Large intestine (tissue), 3 donors: Measurements from ENCODE around the gene STIM2. TPM values are rescaled to one million over a fixed set of nuclear protein-coding genes. Genes with fewer than 3 reads are reported as not detected.
"Not testable (repeated sequence)": the region's sequence is repeated elsewhere in the genome, so short reads cannot be mapped to it uniquely, and the experiment has no call there.

ENCODE experiments used
- DNase-seq, 2 donors: peaks; one replicate each; pipeline versions ENCODE4 v3.0.0 to v3.0.0-alpha.2; 2013
- H3K27ac ChIP-seq: one replicate; pipeline ENCODE4 v1.5.1; 2013; ENCODE audit warnings: low read length
- H3K27me3 ChIP-seq: 2 replicates; pipeline ENCODE4 v1.6.1; 2013; ENCODE audit warnings: low read length; ENCODE audit not compliant: control insufficient read depth, insufficient read depth
- H3K36me3 ChIP-seq: 2 replicates; pipeline ENCODE4 v1.6.1; 2013; ENCODE audit warnings: low read length; ENCODE audit not compliant: control insufficient read depth, insufficient read depth
- H3K4me1 ChIP-seq: one replicate; pipeline ENCODE4 v1.6.1; 2013; ENCODE audit warnings: low read length; ENCODE audit not compliant: control insufficient read depth, insufficient read depth
- H3K4me3 ChIP-seq: one replicate; pipeline ENCODE4 v1.5.1; 2013; ENCODE audit warnings: low read length
- H3K9me3 ChIP-seq: one replicate; pipeline ENCODE4 v1.6.1; 2013; ENCODE audit warnings: mild to moderate bottlenecking, low read depth, low read length, moderate library complexity; ENCODE audit not compliant: control insufficient read depth
- WGBS: methylation state at CpG from one replicate; pipeline ENCODE4 v1.1.5; 2013; ENCODE audit warnings: low lambda C conversion rate; ENCODE audit not compliant: insufficient coverage; 5-methylcytosine and 5-hydroxymethylcytosine counted together
- polyA plus RNA-seq: library from polyadenylated mRNA; unstranded; fragments of 120-200 nt; gene quantifications from one replicate; pipeline ENCODE4 v1.2.1, GENCODE V29; 2013

STIM2 gene
- polyA plus RNA-seq, 1 donor, result 30.9 TPM

GRCh38 chr4:26964994-26965393, 104.4 kb downstream of the STIM2 start:
- 67% methylated on average over 1 of the region's 1 CpG for WGBS
- Histone ChIP-seq H3K4me3 (no peak overlapping the region), H3K27ac (no peak overlapping the region), H3K4me1 (no peaks in the 10 kb centered on the region), H3K9me3 (no peaks in the 10 kb centered on the region), H3K36me3 (no peaks in the 10 kb centered on the region), H3K27me3 (no peaks in the 10 kb centered on the region)
- DNase-seq, result no peak

GRCh38 chr4:26975464-26976181, 115.0 kb downstream of the STIM2 start:
- WGBS, result no CpG with 5 or more reads among the region's 12 CpGs
- H3K9me3 ChIP-seq, DNase-seq, H3K4me1 ChIP-seq, H3K27me3 ChIP-seq, H3K27ac ChIP-seq, H3K4me3 ChIP-seq, H3K36me3 ChIP-seq: not testable (repeated sequence)

- Histone ChIP-seq H3K9me3 (no peaks in the 10 kb centered on the region), H3K4me1 (no peaks in the 10 kb centered on the region), H3K4me3 (no peak overlapping the region), H3K27ac (no peak overlapping the region), H3K36me3 (no peaks in the 10 kb centered on the region), H3K27me3 (no peaks in the 10 kb centered on the region)
- DNase-seq, result no peak
- WGBS, result 80% methylated on average over 1 of the region's 2 CpGs
Observed at GRCh38 chr4:26978387-26979053, 117.9 kb downstream of the STIM2 start.

- Histone ChIP-seq H3K27ac (no peak overlapping the region), H3K36me3 (no peaks in the 10 kb centered on the region), H3K4me3 (no peak overlapping the region), H3K9me3 (no peaks in the 10 kb centered on the region), H3K27me3 (no peaks in the 10 kb centered on the region), H3K4me1 (no peaks in the 10 kb centered on the region)
- WGBS, result 83% methylated on average over 1 of the region's 3 CpGs
- no peak for DNase-seq
Observed at GRCh38 chr4:26984896-26985295, 124.3 kb downstream of the STIM2 start.

- Histone ChIP-seq H3K27me3 (no peaks in the 10 kb centered on the region), H3K4me3 (no peak overlapping the region), H3K4me1 (no peaks in the 10 kb centered on the region), H3K9me3 (no peaks in the 10 kb centered on the region), H3K36me3 (no peaks in the 10 kb centered on the region), H3K27ac (no peak overlapping the region)
- no peak for DNase-seq
- 33% methylated on average over 1 of the region's 3 CpGs for WGBS
Observed at GRCh38 chr4:26985873-26986272, 125.2 kb downstream of the STIM2 start.

- WGBS, result 100% methylated on average over 2 of the region's 3 CpGs
- Histone ChIP-seq H3K36me3 (no peaks in the 10 kb centered on the region), H3K27me3 (no peaks in the 10 kb centered on the region), H3K4me1 (no peaks in the 10 kb centered on the region), H3K27ac (no peak overlapping the region), H3K9me3 (no peaks in the 10 kb centered on the region), H3K4me3 (no peak overlapping the region)
- DNase-seq, result no peak
Observed at GRCh38 chr4:26987191-26987590, 126.5 kb downstream of the STIM2 start.

- Histone ChIP-seq H3K27me3 (no peaks in the 10 kb centered on the region), H3K4me1 (no peaks in the 10 kb centered on the region), H3K9me3 (no peaks in the 10 kb centered on the region), H3K27ac (no peak overlapping the region), H3K36me3 (no peaks in the 10 kb centered on the region), H3K4me3 (no peak overlapping the region)
- no peak for DNase-seq
- WGBS, result 100% methylated on average over 3 of the region's 3 CpGs
Observed at GRCh38 chr4:26991057-26991456, 130.4 kb downstream of the STIM2 start.

GRCh38 chr4:26992657-26993361, 132.2 kb downstream of the STIM2 start:
- H3K9me3 ChIP-seq, result no peaks in the 10 kb centered on the region

GRCh38 chr4:26993539-26993938, 132.9 kb downstream of the STIM2 start:
- no peak overlapping the region for H3K27ac ChIP-seq
- H3K9me3 ChIP-seq, result no peaks in the 10 kb centered on the region
- no peaks in the 10 kb centered on the region for H3K36me3 ChIP-seq
- DNase-seq, result peak in 1 of 2 donors; percentile 15
- H3K4me3 ChIP-seq, result no peak overlapping the region
- no peaks in the 10 kb centered on the region for H3K27me3 ChIP-seq
- H3K4me1 ChIP-seq, result no peaks in the 10 kb centered on the region
- 65% methylated on average over 3 of the region's 3 CpGs for WGBS

More at GRCh38 chr4:26992657-26993361, 132.2 kb downstream of the STIM2 start:
- H3K27ac ChIP-seq, result no peak overlapping the region
- no peaks in the 10 kb centered on the region for H3K36me3 ChIP-seq
- H3K27me3 ChIP-seq, result no peaks in the 10 kb centered on the region
- WGBS, result 90% methylated on average over 2 of the region's 3 CpGs
- peak in 1 of 2 donors; percentile 18 for DNase-seq
- H3K4me3 ChIP-seq, result no peak overlapping the region
- H3K4me1 ChIP-seq, result no peaks in the 10 kb centered on the region

GRCh38 chr4:26993967-26994366, 133.3 kb downstream of the STIM2 start:
- Histone ChIP-seq H3K27me3 (no peaks in the 10 kb centered on the region), H3K27ac (no peak overlapping the region), H3K4me1 (no peaks in the 10 kb centered on the region), H3K9me3 (no peaks in the 10 kb centered on the region), H3K4me3 (no peak overlapping the region), H3K36me3 (no peaks in the 10 kb centered on the region)
- WGBS, result 60% methylated on average over 2 of the region's 3 CpGs
- no peak for DNase-seq
